ENCODE results near the gene FSD1L.
A peak's percentile ranks its signal among the peaks of the same experiment; 100 is the strongest.

FSD1L gene

DNA sequence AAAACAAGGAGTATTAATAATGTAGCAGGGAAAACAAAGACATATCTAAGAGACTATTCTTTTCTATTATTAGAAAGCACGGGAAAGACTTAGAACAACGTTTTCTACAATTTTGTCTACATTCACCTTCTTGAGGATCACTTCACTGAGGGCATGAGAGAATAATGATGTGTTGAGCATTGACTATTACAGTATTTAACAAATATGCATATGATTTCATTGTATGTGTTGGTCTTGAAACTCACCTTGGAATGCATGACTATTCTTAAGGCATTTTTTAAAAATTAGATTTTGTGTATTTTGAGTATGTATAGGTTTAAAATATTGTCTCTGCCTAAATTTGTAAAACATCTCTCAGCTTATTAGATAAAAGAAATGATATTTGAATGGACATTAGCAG is 1.2 kb downstream of the FSD1L start:
- no peak overlapping the region for H3K27ac ChIP-seq (ENCODE audit: low read depth in 2 of 2, low read length in 2 of 2)
- H3K4me3 ChIP-seq (ENCODE audit: low read length in 2 of 2), result peak overlapping the region in 1 of 2 donors; percentile 81
- H3K9ac ChIP-seq (ENCODE audit: low read depth in 1 of 2, low read length in 2 of 2), result no peak overlapping the region
- H3K27me3 ChIP-seq (ENCODE audit: control insufficient read depth in 2 of 2, insufficient read depth in 2 of 2, low read length in 2 of 2), result no peaks in the 10 kb centered on the region
- peaks cover 4 to 18% of the 10 kb centered on the region in 2 donors for H3K4me1 ChIP-seq (ENCODE audit: control insufficient read depth in 2 of 2, insufficient read depth in 2 of 2, low read length in 2 of 2)
- H3K36me3 ChIP-seq (ENCODE audit: control insufficient read depth in 2 of 2, insufficient read depth in 2 of 2, low read length in 2 of 2), result no peaks in the 10 kb centered on the region
- H3K9me3 ChIP-seq (ENCODE audit: control insufficient read depth in 2 of 2, low read length in 2 of 2), result no peaks in the 10 kb centered on the region

DNA sequence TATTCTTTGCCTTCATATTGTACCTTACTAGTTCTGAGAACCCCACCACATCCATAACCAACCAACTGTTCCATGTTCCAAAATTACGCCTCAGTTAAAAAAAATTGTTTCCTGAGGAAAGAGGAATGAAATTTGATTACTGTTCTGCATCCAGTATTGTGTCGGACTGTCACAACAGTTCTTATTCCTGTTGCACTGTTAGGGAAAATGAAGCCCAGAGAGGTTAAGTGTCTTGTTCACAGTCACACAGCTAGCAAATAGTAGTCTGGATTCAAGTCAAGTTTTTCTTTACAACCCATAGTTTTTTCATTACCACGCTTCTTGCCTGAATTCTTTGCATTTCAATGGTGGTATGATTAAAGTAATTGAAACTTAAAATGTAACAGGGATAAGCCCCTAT is 4.4 kb downstream of the FSD1L start:
- H3K27me3 ChIP-seq (ENCODE audit: control insufficient read depth in 2 of 2, insufficient read depth in 2 of 2, low read length in 2 of 2), result no peaks in the 10 kb centered on the region
- H3K36me3 ChIP-seq (ENCODE audit: control insufficient read depth in 2 of 2, insufficient read depth in 2 of 2, low read length in 2 of 2), result no peaks in the 10 kb centered on the region

DNA sequence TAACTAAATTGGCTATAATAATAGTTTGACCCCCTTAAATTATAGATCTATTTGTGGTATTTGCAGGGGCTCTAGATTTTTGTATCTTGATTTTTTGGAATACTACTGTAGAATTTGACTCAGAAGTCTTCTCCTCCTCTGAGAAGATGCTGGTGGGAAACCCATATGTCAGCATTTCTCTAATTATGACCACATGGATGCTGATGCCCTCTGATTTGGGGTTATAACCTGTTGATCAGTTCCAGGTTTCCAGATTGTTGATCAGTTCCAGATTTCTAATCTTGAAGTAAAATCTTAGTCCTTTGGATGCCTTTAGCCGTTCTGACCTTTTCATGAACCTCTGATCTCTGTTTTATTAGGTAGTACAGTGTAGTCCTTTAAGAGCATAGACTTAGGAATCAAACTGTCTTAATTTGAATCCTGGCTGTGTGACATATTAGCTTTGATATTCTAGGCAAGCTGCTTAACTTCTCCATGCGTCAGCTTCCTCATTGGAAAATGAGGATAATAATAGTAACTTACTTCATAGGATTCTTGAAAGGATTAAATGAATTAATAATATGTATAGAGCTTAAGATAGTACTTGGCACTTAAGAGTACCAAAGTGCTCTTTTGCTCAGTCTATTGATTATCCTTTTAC is 8.1 kb downstream of the FSD1L start:
- Histone ChIP-seq H3K9me3 (ENCODE audit: control insufficient read depth in 2 of 2, low read length in 2 of 2) (no peaks in the 10 kb centered on the region), H3K9ac (ENCODE audit: low read depth in 1 of 2, low read length in 2 of 2) (no peak overlapping the region), H3K27ac (ENCODE audit: low read depth in 2 of 2, low read length in 2 of 2) (no peak overlapping the region), H3K4me1 (ENCODE audit: control insufficient read depth in 2 of 2, insufficient read depth in 2 of 2, low read length in 2 of 2) (peaks cover 0 to 2% of the 10 kb centered on the region in 2 donors), H3K36me3 (ENCODE audit: control insufficient read depth in 2 of 2, insufficient read depth in 2 of 2, low read length in 2 of 2) (no peaks in the 10 kb centered on the region), H3K27me3 (ENCODE audit: control insufficient read depth in 2 of 2, insufficient read depth in 2 of 2, low read length in 2 of 2) (no peaks in the 10 kb centered on the region), H3K4me3 (ENCODE audit: low read length in 2 of 2) (no peak overlapping the region)

More for the DNA sequence above, 4.4 kb downstream of the FSD1L start:
- Histone ChIP-seq H3K4me3 (ENCODE audit: low read length in 2 of 2) (no peak overlapping the region), H3K27ac (ENCODE audit: low read depth in 2 of 2, low read length in 2 of 2) (no peak overlapping the region), H3K9me3 (ENCODE audit: control insufficient read depth in 2 of 2, low read length in 2 of 2) (no peaks in the 10 kb centered on the region), H3K9ac (ENCODE audit: low read depth in 1 of 2, low read length in 2 of 2) (no peak overlapping the region), H3K4me1 (ENCODE audit: control insufficient read depth in 2 of 2, insufficient read depth in 2 of 2, low read length in 2 of 2) (peaks cover 4 to 15% of the 10 kb centered on the region in 2 donors)

DNA sequence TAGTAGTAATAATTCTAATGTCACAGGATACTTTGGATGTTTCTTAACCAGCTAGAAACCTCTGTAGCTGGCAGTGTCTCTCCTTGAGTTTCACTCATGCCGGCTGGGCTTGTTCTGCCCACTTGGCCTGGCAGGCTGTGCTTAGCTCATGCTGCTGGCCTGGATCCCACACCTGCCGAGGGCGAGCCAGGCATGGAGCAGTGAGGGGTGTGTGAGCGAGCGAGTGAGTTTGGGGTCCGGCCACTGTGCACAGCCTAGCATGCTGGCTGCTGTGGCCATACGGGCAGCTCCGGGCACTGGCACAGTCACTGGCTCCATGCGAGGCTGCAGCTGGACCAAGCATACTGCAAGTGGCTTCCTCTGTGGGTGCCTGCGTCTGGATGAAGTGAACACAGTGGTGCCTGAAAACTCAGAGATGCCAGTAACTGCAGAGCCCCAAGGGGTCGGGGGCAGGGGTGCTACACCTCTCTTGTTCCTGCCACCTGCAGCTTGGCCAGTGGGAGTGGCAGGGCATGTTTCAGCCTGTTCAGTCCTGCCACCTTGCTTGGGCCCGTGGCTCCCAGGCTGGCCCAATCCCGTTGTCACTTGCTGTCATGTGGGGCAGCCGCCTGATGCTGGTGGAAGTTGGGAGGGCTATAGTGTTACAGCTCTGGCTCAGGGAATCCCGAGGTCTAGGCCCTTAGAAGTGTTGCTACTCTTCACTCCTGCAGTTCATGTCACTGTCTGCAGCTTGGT is 9.9 kb downstream of the FSD1L start:
- Histone ChIP-seq H3K9me3 (ENCODE audit: control insufficient read depth in 2 of 2, low read length in 2 of 2) (no peaks in the 10 kb centered on the region), H3K27me3 (ENCODE audit: control insufficient read depth in 2 of 2, insufficient read depth in 2 of 2, low read length in 2 of 2) (no peaks in the 10 kb centered on the region), H3K4me1 (ENCODE audit: control insufficient read depth in 2 of 2, insufficient read depth in 2 of 2, low read length in 2 of 2) (no peaks in the 10 kb centered on the region), H3K9ac (ENCODE audit: low read depth in 1 of 2, low read length in 2 of 2) (no peak overlapping the region), H3K27ac (ENCODE audit: low read depth in 2 of 2, low read length in 2 of 2) (no peak overlapping the region), H3K36me3 (ENCODE audit: control insufficient read depth in 2 of 2, insufficient read depth in 2 of 2, low read length in 2 of 2) (no peaks in the 10 kb centered on the region), H3K4me3 (ENCODE audit: low read length in 2 of 2) (no peak overlapping the region)

DNA sequence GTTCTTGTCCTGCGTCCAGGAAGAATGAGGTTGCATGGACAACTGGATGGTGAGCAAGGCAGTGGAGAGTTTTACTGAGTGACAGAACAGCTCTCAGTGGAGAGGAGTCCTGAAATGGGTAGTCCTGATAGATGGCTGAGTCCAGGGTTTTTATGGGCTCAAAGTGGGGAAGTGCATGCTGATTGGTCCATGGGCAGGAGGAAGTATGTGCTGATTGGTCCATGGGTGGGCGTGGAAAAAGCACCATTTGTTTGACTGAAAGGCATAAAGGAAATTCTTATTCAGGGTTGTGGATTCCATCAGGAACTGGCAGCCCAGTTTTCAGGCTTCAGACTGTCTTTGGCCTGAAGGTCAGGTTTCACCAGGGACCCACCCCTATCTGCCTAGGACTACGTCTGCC is 10.6 kb downstream of the FSD1L start:
- no peaks in the 10 kb centered on the region for H3K4me1 ChIP-seq (ENCODE audit: control insufficient read depth in 2 of 2, insufficient read depth in 2 of 2, low read length in 2 of 2)
- no peaks in the 10 kb centered on the region for H3K27me3 ChIP-seq (ENCODE audit: control insufficient read depth in 2 of 2, insufficient read depth in 2 of 2, low read length in 2 of 2)
- H3K9ac ChIP-seq (ENCODE audit: low read depth in 1 of 2, low read length in 2 of 2), result no peak overlapping the region
- H3K27ac ChIP-seq (ENCODE audit: low read depth in 2 of 2, low read length in 2 of 2), result no peak overlapping the region
- H3K36me3 ChIP-seq (ENCODE audit: control insufficient read depth in 2 of 2, insufficient read depth in 2 of 2, low read length in 2 of 2), result no peaks in the 10 kb centered on the region
- no peaks in the 10 kb centered on the region for H3K9me3 ChIP-seq (ENCODE audit: control insufficient read depth in 2 of 2, low read length in 2 of 2)
- no peak overlapping the region for H3K4me3 ChIP-seq (ENCODE audit: low read length in 2 of 2)

DNA sequence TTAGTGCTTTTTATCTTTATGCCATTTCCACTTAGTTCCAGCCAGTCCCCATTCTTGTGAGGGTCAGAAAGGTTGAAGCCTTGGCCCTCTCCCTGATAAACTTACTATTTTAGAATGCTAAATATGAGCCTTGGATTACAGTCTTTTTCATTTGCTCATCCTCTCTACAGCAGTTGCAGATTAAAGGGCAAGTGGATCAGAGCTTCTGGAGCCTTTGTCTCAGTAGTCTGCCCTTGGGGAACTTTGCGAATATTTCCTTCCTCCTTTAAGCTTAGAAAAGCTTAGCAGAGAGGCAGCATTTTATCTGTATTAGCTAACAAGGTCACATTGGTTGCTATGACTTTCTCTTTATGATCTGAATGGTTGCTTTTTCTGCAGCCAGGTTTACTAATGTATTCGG is 11.5 kb downstream of the FSD1L start:
- Histone ChIP-seq H3K4me1 (ENCODE audit: control insufficient read depth in 2 of 2, insufficient read depth in 2 of 2, low read length in 2 of 2) (no peaks in the 10 kb centered on the region), H3K27me3 (ENCODE audit: control insufficient read depth in 2 of 2, insufficient read depth in 2 of 2, low read length in 2 of 2) (no peaks in the 10 kb centered on the region)

DNA sequence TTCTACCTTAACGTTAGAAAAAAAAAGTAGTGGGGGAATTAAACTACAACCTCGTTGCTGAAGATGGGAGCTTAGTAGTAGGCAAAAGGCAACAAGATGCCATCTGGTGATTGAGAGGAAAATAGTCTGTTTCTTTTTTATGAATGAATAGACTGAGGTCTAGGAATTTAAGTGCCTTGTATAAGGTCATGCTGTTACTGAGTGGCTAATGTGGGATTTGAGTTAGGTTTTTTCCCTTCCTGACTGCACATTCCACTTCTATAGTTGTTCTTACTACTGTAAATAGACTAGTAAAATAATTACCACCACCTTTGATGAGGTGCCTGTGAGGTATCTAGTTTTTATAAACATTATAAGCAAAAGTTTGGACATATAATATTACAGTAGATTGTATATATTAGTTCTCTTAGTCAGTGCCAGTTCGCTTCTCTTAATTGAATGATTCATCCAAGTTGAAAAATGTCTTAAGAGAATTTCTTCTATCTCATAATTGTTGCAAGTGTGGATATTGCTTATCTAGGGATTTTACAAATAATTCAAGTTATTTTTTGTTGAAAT is 19.1 kb downstream of the FSD1L start:
- Histone ChIP-seq H3K4me3 (ENCODE audit: low read length in 2 of 2) (no peak overlapping the region), H3K27me3 (ENCODE audit: control insufficient read depth in 2 of 2, insufficient read depth in 2 of 2, low read length in 2 of 2) (no peaks in the 10 kb centered on the region), H3K36me3 (ENCODE audit: control insufficient read depth in 2 of 2, insufficient read depth in 2 of 2, low read length in 2 of 2) (peaks cover 5 to 10% of the 10 kb centered on the region in 2 donors), H3K27ac (ENCODE audit: low read depth in 2 of 2, low read length in 2 of 2) (no peak overlapping the region), H3K9me3 (ENCODE audit: control insufficient read depth in 2 of 2, low read length in 2 of 2) (no peaks in the 10 kb centered on the region), H3K4me1 (ENCODE audit: control insufficient read depth in 2 of 2, insufficient read depth in 2 of 2, low read length in 2 of 2) (no peaks in the 10 kb centered on the region), H3K9ac (ENCODE audit: low read depth in 1 of 2, low read length in 2 of 2) (no peak overlapping the region)

More for the DNA sequence above, 11.5 kb downstream of the FSD1L start:
- H3K9me3 ChIP-seq (ENCODE audit: control insufficient read depth in 2 of 2, low read length in 2 of 2), result no peaks in the 10 kb centered on the region
- H3K9ac ChIP-seq (ENCODE audit: low read depth in 1 of 2, low read length in 2 of 2), result no peak overlapping the region
- H3K36me3 ChIP-seq (ENCODE audit: control insufficient read depth in 2 of 2, insufficient read depth in 2 of 2, low read length in 2 of 2), result no peaks in the 10 kb centered on the region
- no peak overlapping the region for H3K27ac ChIP-seq (ENCODE audit: low read depth in 2 of 2, low read length in 2 of 2)
- H3K4me3 ChIP-seq (ENCODE audit: low read length in 2 of 2), result no peak overlapping the region

DNA sequence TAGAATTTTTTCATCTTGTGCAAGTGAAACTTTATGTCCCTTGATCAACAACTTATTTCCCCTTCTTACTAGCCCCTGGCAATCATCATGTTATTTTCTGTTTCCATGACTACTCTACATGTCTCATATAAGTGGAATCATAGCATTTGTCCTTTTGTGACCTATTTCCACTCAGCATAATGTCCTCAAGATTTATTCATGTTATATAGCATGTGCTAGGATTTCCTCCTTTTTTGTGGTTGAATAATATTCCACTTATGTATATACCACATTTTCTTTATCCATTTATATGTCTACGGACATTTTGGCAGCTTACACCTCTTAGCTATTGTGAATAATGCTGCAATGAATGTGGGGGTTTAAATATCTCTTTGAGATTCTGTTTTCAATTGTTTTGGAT is 21.0 kb downstream of the FSD1L start:
- no peak overlapping the region for H3K4me3 ChIP-seq (ENCODE audit: low read length in 2 of 2)
- H3K9ac ChIP-seq (ENCODE audit: low read depth in 1 of 2, low read length in 2 of 2), result no peak overlapping the region
- H3K27me3 ChIP-seq (ENCODE audit: control insufficient read depth in 2 of 2, insufficient read depth in 2 of 2, low read length in 2 of 2), result no peaks in the 10 kb centered on the region
- no peaks in the 10 kb centered on the region for H3K4me1 ChIP-seq (ENCODE audit: control insufficient read depth in 2 of 2, insufficient read depth in 2 of 2, low read length in 2 of 2)
- H3K36me3 ChIP-seq (ENCODE audit: control insufficient read depth in 2 of 2, insufficient read depth in 2 of 2, low read length in 2 of 2), result peaks cover 5 to 10% of the 10 kb centered on the region in 2 donors
- H3K27ac ChIP-seq (ENCODE audit: low read depth in 2 of 2, low read length in 2 of 2), result no peak overlapping the region
- no peaks in the 10 kb centered on the region for H3K9me3 ChIP-seq (ENCODE audit: control insufficient read depth in 2 of 2, low read length in 2 of 2)

DNA sequence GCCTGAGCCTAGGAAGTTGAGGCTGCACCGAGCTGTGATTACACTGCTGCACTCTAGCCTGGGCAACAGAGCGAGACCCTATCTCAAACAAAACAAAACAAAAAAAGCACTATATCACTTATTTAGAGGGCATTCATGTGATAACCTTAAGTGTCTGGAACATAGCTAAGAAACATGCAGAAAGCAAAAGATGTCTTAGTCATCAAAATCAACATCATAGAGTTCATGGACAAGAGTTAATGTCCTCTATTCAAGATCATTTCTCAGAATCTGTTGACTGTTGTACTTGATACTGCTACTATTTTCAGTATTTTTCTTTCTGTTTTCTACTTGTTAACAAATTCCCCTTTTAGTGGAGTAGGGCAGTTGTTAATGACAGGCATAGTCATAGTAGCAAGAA is 25.4 kb downstream of the FSD1L start:
- Histone ChIP-seq H3K27me3 (ENCODE audit: control insufficient read depth in 2 of 2, insufficient read depth in 2 of 2, low read length in 2 of 2) (no peaks in the 10 kb centered on the region), H3K27ac (ENCODE audit: low read depth in 2 of 2, low read length in 2 of 2) (no peak overlapping the region), H3K4me3 (ENCODE audit: low read length in 2 of 2) (no peak overlapping the region), H3K36me3 (ENCODE audit: control insufficient read depth in 2 of 2, insufficient read depth in 2 of 2, low read length in 2 of 2) (peaks cover 0 to 4% of the 10 kb centered on the region in 2 donors), H3K4me1 (ENCODE audit: control insufficient read depth in 2 of 2, insufficient read depth in 2 of 2, low read length in 2 of 2) (no peaks in the 10 kb centered on the region), H3K9ac (ENCODE audit: low read depth in 1 of 2, low read length in 2 of 2) (no peak overlapping the region), H3K9me3 (ENCODE audit: control insufficient read depth in 2 of 2, low read length in 2 of 2) (no peaks in the 10 kb centered on the region)

DNA sequence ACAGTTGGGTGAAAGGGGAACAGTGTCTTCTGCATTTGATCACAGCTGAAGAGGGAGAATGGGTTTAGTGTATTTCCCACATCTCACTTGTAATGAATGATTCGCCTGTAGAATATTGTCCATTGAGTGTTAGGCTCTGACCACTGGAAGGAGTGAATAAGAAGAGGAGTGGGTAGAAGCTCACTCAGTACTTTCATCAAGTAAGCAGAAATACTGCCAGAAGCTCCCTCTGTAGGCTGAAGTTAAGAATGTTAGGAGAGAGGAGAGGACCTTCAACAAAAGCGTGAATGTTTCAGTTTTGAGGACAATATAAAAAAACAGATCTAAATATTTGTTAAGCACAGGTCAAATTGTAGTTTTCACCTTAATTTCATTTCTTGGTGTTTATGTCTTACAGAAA is 27.5 kb downstream of the FSD1L start:
- no peaks in the 10 kb centered on the region for H3K9me3 ChIP-seq (ENCODE audit: control insufficient read depth in 2 of 2, low read length in 2 of 2)
- no peaks in the 10 kb centered on the region for H3K27me3 ChIP-seq (ENCODE audit: control insufficient read depth in 2 of 2, insufficient read depth in 2 of 2, low read length in 2 of 2)
- no peak overlapping the region for H3K9ac ChIP-seq (ENCODE audit: low read depth in 1 of 2, low read length in 2 of 2)
- H3K4me3 ChIP-seq (ENCODE audit: low read length in 2 of 2), result no peak overlapping the region
- no peaks in the 10 kb centered on the region for H3K4me1 ChIP-seq (ENCODE audit: control insufficient read depth in 2 of 2, insufficient read depth in 2 of 2, low read length in 2 of 2)
- H3K36me3 ChIP-seq (ENCODE audit: control insufficient read depth in 2 of 2, insufficient read depth in 2 of 2, low read length in 2 of 2), result no peaks in the 10 kb centered on the region
- H3K27ac ChIP-seq (ENCODE audit: low read depth in 2 of 2, low read length in 2 of 2), result no peak overlapping the region

Data from mucosa of rectum (tissue), 2 donors.